Skeletal muscle satellite cell (primary cell): ENCODE measurements around the gene NDUFB7. TPM values are rescaled to one million over a fixed set of nuclear protein-coding genes. Genes with fewer than 3 reads are reported as not detected.

ENCODE experiments used
- H3K27me3 ChIP-seq: 2 replicates; pipeline ENCODE4 v1.7.0; 2013; ENCODE audit warnings: low read length; ENCODE audit not compliant: control insufficient read depth, insufficient read depth
- H3K36me3 ChIP-seq: 2 replicates; pipeline ENCODE4 v1.7.0; 2013; ENCODE audit warnings: mild to moderate bottlenecking, control low read depth, low read length; ENCODE audit not compliant: insufficient read depth
- H3K4me1 ChIP-seq: 2 replicates; pipeline ENCODE4 v1.7.0; 2013; ENCODE audit warnings: low read length; ENCODE audit not compliant: control insufficient read depth, insufficient read depth
- H3K4me2 ChIP-seq: 2 replicates; pipeline ENCODE4 v1.7.0; 2013; ENCODE audit warnings: mild to moderate bottlenecking, low read length
- H3K4me3 ChIP-seq: 2 replicates; pipeline ENCODE4 v1.7.0; 2013; ENCODE audit warnings: low read length
- H3K9ac ChIP-seq: 2 replicates; pipeline ENCODE4 v1.7.0; 2013; ENCODE audit warnings: mild to moderate bottlenecking, low read depth, low read length, moderate library complexity
- H3K9me3 ChIP-seq: replicated peaks from 2 replicates; pipeline ENCODE4 v1.7.0; 2013; ENCODE audit warnings: mild to moderate bottlenecking, control low read depth, low read length
- small RNA-seq: library from RNA; depleted of rRNA; stranded (forward); fragments of <200 nt; gene quantifications from one replicate; pipeline ENCODE3, GENCODE V24; 2012

Gene NDUFB7

DNA sequence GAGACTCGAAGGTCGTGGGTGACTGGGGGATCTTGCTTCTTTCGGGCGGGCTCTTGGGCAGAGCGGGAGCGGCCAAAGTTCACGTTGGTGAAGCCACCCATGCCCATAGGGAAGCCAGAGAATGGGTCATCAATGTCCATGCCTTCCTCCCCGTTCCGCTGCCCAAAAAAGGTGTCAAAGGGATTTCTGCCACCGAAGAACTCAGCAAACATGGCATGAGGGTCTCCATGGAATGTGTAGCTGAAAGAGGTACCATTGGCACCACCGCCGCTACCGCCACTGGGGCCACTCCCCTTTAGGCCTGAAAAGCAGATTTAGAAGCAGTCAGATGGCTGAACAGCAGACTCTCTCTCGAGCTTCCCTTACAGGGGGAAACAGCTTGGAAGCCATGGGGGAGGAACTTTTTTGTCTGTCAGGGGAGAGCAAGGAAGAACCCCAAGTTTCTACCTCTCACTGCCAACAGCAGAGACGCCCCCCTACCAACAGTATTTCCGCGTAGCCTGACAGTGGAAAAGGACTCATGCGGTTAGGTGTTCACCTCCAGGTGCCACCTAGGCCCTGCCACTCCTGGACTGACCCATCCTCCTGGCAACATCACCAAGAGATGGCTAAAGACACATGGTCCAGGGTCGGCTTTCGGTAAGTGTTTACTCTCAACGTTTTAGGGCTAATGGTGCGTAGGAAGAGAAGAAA is 55.0 kb downstream of the NDUFB7 start:
- Histone ChIP-seq H3K4me1 (peaks cover 32% of the 10 kb centered on the region), H3K27me3 (no peaks in the 10 kb centered on the region)

More for the DNA sequence above, 55.0 kb downstream of the NDUFB7 start:
- H3K9me3 ChIP-seq, result no peaks in the 10 kb centered on the region
- peak overlapping the region; percentile 100 for H3K4me3 ChIP-seq
- H3K36me3 ChIP-seq, result peaks cover 35% of the 10 kb centered on the region
- H3K4me2 ChIP-seq, result peak overlapping the region; percentile 97
- peak overlapping the region; percentile 100 for H3K9ac ChIP-seq

Small RNAs within 50 kb of the gene (small RNA-seq; reads per million reads assigned to genes)
- gene RN7SL842P, result not detected
